Left cardiac atrium (tissue), 4 donors: Measurements from ENCODE around the gene RPS25. TPM values are rescaled to one million over a fixed set of nuclear protein-coding genes. Genes with fewer than 3 reads are reported as not detected.
"Not testable (repeated sequence)": the region's sequence is repeated elsewhere in the genome, so short reads cannot be mapped to it uniquely, and the experiment has no call there.

ENCODE experiments used
- ATAC-seq, 2 donors: fragments of 200-7000 bp; cut with Tn5 transposase; one replicate each; pipeline ENCODE4 v1.9.1; 2020; ENCODE audit warnings: mild to moderate bottlenecking in 2 of 2, moderate library complexity in 2 of 2
- DNase-seq: peaks from one replicate; pipeline ENCODE4 v3.0.0-alpha.2; 2020
- intact Hi-C, 2 donors: fragments of 100-400 bp; cut with DNase I; formaldehyde crosslinking; loops; one replicate each; pipeline versions ENCODE4 v1.14.1 to v1.15.1; 2022 to 2023
- long read RNA-seq: library from polyadenylated mRNA; unstranded; transcript quantifications from one replicate; pipeline ENCODE4 v2.0.0, GENCODE V29; 2021
- total RNA-seq, 2 donors: library from RNA; stranded (reverse); fragmentation: NEBNext Ultra II Directional; extraction: Animal tissue kit (Norgen Biotek cat#: 25700); gene quantifications; one replicate each; pipeline ENCODE4 v1.2.1, GENCODE V29; 2021
- donor health status: DM: no; HTN: yes; CAD: no.
- donor health status: DM: no; HTN: yes; CAD: no; lungs with severe emphysema.
- donor health status: DM: yes; HTN: yes; CAD: no.
- donor health status: Dilated cardiomyopathy.

The RPS25 gene
- total RNA-seq, result 100 to 1,000 TPM; 816 to 856 TPM
- long read RNA-seq, transcript RPS25-202 (5 exons, 835 nt), result major isoform, 41 of 56 reads
- long read RNA-seq, transcript RPS25-204 (3 exons, 1,462 nt), result minor isoform, 10 of 56 reads
- long read RNA-seq, partial matches to known transcripts, result 0 of 56 reads
- long read RNA-seq, other reads (novel, unspliced or antisense), result 3 of 56 reads

- peak; percentile 97 for ATAC-seq
- intact Hi-C loops, result no loop called here
- peak; percentile 96 for DNase-seq
These were observed at the start of gene RPS25, which contains the start of gene TRAPPC4 for GRCh38 chr11:119018074-119018938. RPS25 (minus strand) TSS chr11:119018343; CDS start chr11:119018284, 59 bp downstream. TRAPPC4 (plus strand) TSS chr11:119018766; CDS start chr11:119018796, 30 bp downstream.

GRCh38 chr11:119067371-119068222 is 49.5 kb upstream of the RPS25 start, which contains the start of gene VPS11:
VPS11 (plus strand) TSS chr11:119067818; CDS start chr11:119067824, 6 bp downstream.
- ATAC-seq, result peak; percentile 99
- peak; percentile 99 for DNase-seq
- intact Hi-C loops, result no loop called here

GRCh38 chr11:119065369-119065768 is 47.2 kb upstream of the RPS25 start:
- DNase-seq (no peak), ATAC-seq (no peak)
- intact Hi-C loops, result no loop called here

- ATAC-seq, result no peak
- intact Hi-C loops, result no loop called here
- DNase-seq, result peak; percentile 67
These were observed 44.6 kb upstream of the RPS25 start for GRCh38 chr11:119062779-119063178.

GRCh38 chr11:119061256-119061655 is 43.1 kb upstream of the RPS25 start:
- intact Hi-C loops, result no loop called here
- ATAC-seq (no peak), DNase-seq (no peak)

GRCh38 chr11:119059128-119059527 is 41.0 kb upstream of the RPS25 start:
- intact Hi-C loops, ATAC-seq, DNase-seq: not testable (repeated sequence)

GRCh38 chr11:119057000-119057769 is 39.0 kb upstream of the RPS25 start, which contains the start of gene HYOU1:
HYOU1 (minus strand) TSS chr11:119057205; CDS start chr11:119056160, 1,045 bp downstream.
- ATAC-seq, result peak; percentile 97 to 98
- DNase-seq, result peak; percentile 100
- intact Hi-C loops, result no loop called here

GRCh38 chr11:119056421-119056999 is 38.4 kb upstream of the RPS25 start:
- intact Hi-C loops, result no loop called here
- ATAC-seq (peak; percentile 6 to 31), DNase-seq (peak; percentile 36)

GRCh38 chr11:119055901-119056300 is 37.8 kb upstream of the RPS25 start:
- intact Hi-C loops, result no loop called here
- DNase-seq (no peak), ATAC-seq (no peak)

GRCh38 chr11:119054418-119054817 is 36.3 kb upstream of the RPS25 start:
- DNase-seq, result no peak
- no peak for ATAC-seq
- intact Hi-C loops, result no loop called here

- ATAC-seq (no peak), DNase-seq (no peak)
- intact Hi-C loops, result no loop called here
These were observed 34.1 kb upstream of the RPS25 start for GRCh38 chr11:119052163-119052814.

GRCh38 chr11:119051440-119052162 is 33.5 kb upstream of the RPS25 start:
- DNase-seq (no peak), ATAC-seq (no peak)
- intact Hi-C loops, result no loop called here

- intact Hi-C loops, result no loop called here
- no peak for DNase-seq
- ATAC-seq, result no peak
These were observed 30.9 kb upstream of the RPS25 start for GRCh38 chr11:119049081-119049480.

GRCh38 chr11:119048644-119049043 is 30.5 kb upstream of the RPS25 start:
- ATAC-seq, result no peak
- intact Hi-C loops, result no loop called here
- no peak for DNase-seq

GRCh38 chr11:119047205-119047604 is 29.1 kb upstream of the RPS25 start:
- no peak for ATAC-seq
- DNase-seq, result no peak
- intact Hi-C loops, result no loop called here

GRCh38 chr11:119046489-119046888 is 28.3 kb upstream of the RPS25 start:
- intact Hi-C loops, result no loop called here
- DNase-seq (no peak), ATAC-seq (no peak)

GRCh38 chr11:119044708-119045107 is 26.6 kb upstream of the RPS25 start:
- intact Hi-C loops, result no loop called here
- no peak for DNase-seq
- no peak for ATAC-seq
